Natural killer cell treated with Interleukin-12 subunit alpha and Interleukin-12 subunit beta and Interleukin-15 and Interleukin-18, amount 100 ng/mL, for 72 hours (primary cell): ENCODE measurements around the gene CFAP65. TPM values are rescaled to one million over a fixed set of nuclear protein-coding genes. Genes with fewer than 3 reads are reported as not detected.

ENCODE experiments used
- ATAC-seq, 2 donors: fragments of 150-1000 bp; cut with Tn5 transposase in 1 of 2; sonication (Bioruptor Pico), chemical (Tn5 transposase) in 1 of 2; 2 replicates each; pipeline ENCODE4 v1.10.0; 2021
- DNase-seq: peaks from one replicate; pipeline ENCODE4 v3.0.0; 2022; ENCODE audit warnings: low spot score
- H3K27ac Mint-ChIP-seq, 2 donors: 1 replicate in 1 of 2; 2 replicates in 1 of 2; pipeline ENCODE4 v1.8.0; 2022; ENCODE audit warnings: mixed read lengths in 2 of 2, mild to moderate bottlenecking in 1 of 2, moderate library complexity in 1 of 2
- H3K27me3 Mint-ChIP-seq, 2 donors: 1 replicate in 1 of 2; 2 replicates in 1 of 2; pipeline ENCODE4 v1.8.0; 2022; ENCODE audit warnings: mixed read lengths in 2 of 2
- H3K36me3 Mint-ChIP-seq: one replicate; pipeline ENCODE4 v1.8.0; 2022; ENCODE audit warnings: mixed read lengths
- H3K4me1 Mint-ChIP-seq, 2 donors: 1 replicate in 1 of 2; 2 replicates in 1 of 2; pipeline ENCODE4 v1.8.0; 2022; ENCODE audit warnings: low read depth in 2 of 2, mixed read lengths in 2 of 2, mild to moderate bottlenecking in 1 of 2
- H3K4me3 Mint-ChIP-seq: one replicate; pipeline ENCODE4 v1.8.0; 2022; ENCODE audit warnings: mixed read lengths
- H3K9me3 Mint-ChIP-seq: 2 replicates; pipeline ENCODE4 v1.8.0; 2022; ENCODE audit warnings: mixed read lengths
- total RNA-seq, 2 donors: library from RNA; stranded (reverse); gene quantifications; one replicate each; pipeline ENCODE4 v1.2.3, GENCODE V29; 2022

The CFAP65 gene
- not detected for total RNA-seq

GRCh38 chr2:219041252-219041651 is at the start of gene CFAP65:
Gene CFAP65 (minus strand): TSS chr2:219041516. CDS start chr2:219039048, 2,468 bp downstream.
- Mint-ChIP-seq H3K4me3 (peak within 1 kb of the TSS; percentile 43), H3K9me3 (no peaks in the 10 kb centered on the region), H3K27ac (no peak within 1 kb of the TSS), H3K36me3 (no peaks in the 10 kb centered on the region), H3K27me3 (peaks cover 40 to 70% of the 10 kb centered on the region in 2 donors), H3K4me1 (peaks cover 6 to 9% of the 10 kb centered on the region in 2 donors)
- ATAC-seq = peak in 1 of 2 donors; percentile 37
- no peak for DNase-seq

DNA sequence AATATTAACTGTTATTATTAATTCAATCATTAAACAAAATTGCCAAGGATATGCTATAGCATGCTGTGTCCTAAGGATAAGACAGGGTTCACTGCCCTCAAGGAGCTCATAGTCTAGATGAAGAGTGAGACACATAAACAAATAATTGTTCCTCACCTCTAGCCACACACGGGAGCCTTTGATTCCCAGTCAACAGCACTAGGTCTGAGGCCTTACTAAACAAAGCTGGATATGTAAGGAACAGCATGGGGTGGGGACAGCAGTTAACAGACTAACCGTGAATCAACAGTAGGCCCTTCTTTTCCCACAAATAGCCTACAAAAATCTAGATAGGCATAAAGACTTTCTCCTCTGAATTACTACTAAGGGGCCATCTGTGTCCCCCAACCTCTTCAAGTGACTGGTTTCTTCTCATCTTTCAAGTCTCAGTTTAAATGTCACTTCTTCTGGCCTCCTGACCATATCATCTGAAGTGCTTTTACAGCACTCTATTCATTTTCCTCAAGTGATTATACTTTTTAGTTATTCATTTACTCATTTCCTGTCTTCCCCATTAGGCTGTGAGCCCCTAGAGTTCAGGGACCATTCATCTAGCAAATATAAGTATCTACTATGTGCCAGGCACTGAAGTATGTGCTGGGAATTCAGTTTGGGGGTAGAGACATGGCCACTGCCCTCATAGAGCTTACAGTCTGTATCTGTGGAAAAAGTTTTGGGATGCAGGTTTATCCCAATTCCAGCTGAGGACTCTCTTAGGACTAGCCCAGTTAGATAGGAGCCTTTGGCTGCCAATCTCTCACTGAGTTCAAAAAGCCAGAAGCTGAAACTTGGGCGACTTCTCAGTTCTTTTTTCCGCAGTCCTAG is 49.4 kb upstream of the CFAP65 start:
- no peak overlapping the region for H3K4me3 Mint-ChIP-seq
- H3K9me3 Mint-ChIP-seq = no peaks in the 10 kb centered on the region
- no peak overlapping the region for H3K27ac Mint-ChIP-seq
- no peaks in the 10 kb centered on the region for H3K27me3 Mint-ChIP-seq
- peaks cover 4% of the 10 kb centered on the region for H3K36me3 Mint-ChIP-seq
- H3K4me1 Mint-ChIP-seq = peaks cover under 1 to 3% of the 10 kb centered on the region in 2 donors
- ATAC-seq = no peak
- DNase-seq = no peak

- no peak overlapping the region for H3K4me3 Mint-ChIP-seq
- no peaks in the 10 kb centered on the region for H3K27me3 Mint-ChIP-seq
- ATAC-seq (no peak), DNase-seq (no peak)
- H3K27ac Mint-ChIP-seq = no peak overlapping the region
- peaks cover 4% of the 10 kb centered on the region for H3K36me3 Mint-ChIP-seq
- H3K9me3 Mint-ChIP-seq = no peaks in the 10 kb centered on the region
- peaks cover 10 to 11% of the 10 kb centered on the region in 2 donors for H3K4me1 Mint-ChIP-seq
Measured at GRCh38 chr2:219089330-219089729, 48.0 kb upstream of the CFAP65 start.

- Mint-ChIP-seq H3K27ac (no peak overlapping the region), H3K4me1 (peaks cover 10 to 11% of the 10 kb centered on the region in 2 donors), H3K4me3 (no peak overlapping the region), H3K27me3 (no peaks in the 10 kb centered on the region), H3K36me3 (peaks cover 4% of the 10 kb centered on the region), H3K9me3 (no peaks in the 10 kb centered on the region)
- DNase-seq (no peak), ATAC-seq (no peak)
Measured at GRCh38 chr2:219087848-219088247, 46.5 kb upstream of the CFAP65 start.

- H3K4me3 Mint-ChIP-seq = no peak overlapping the region
- peaks cover 10 to 11% of the 10 kb centered on the region in 2 donors for H3K4me1 Mint-ChIP-seq
- ATAC-seq = no peak
- H3K36me3 Mint-ChIP-seq = peaks cover 4% of the 10 kb centered on the region
- no peaks in the 10 kb centered on the region for H3K9me3 Mint-ChIP-seq
- no peaks in the 10 kb centered on the region for H3K27me3 Mint-ChIP-seq
- DNase-seq = no peak
- no peak overlapping the region for H3K27ac Mint-ChIP-seq
Measured at GRCh38 chr2:219087361-219087760, 46.0 kb upstream of the CFAP65 start.

DNA sequence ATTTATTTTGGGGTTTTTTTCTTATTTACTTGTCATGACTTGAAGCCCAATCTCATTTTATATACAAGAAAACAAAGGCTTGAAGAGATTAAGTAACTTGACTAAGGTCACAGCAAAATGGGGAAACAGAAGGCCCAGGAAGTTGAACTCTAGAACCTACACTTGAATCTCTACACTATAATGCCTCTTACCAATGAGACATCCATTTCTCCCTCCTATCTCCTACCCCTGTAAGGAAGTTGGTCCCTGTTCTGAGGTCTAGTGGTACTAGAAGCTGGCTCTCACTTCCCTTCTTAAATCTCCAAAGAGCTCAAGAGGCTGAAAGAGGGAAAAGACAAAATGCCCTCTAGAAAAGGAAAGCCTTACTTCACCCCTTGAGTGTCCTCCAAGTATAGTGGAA is 44.9 kb upstream of the CFAP65 start:
- no peak overlapping the region for H3K27ac Mint-ChIP-seq
- H3K4me3 Mint-ChIP-seq = no peak overlapping the region

GRCh38 chr2:219084791-219085190 is 43.5 kb upstream of the CFAP65 start:
- Mint-ChIP-seq H3K36me3 (peaks cover 4% of the 10 kb centered on the region), H3K27me3 (no peaks in the 10 kb centered on the region), H3K9me3 (no peaks in the 10 kb centered on the region), H3K27ac (no peak overlapping the region), H3K4me3 (no peak overlapping the region), H3K4me1 (peaks cover 10 to 11% of the 10 kb centered on the region in 2 donors)
- no peak for DNase-seq
- ATAC-seq = no peak

More for the DNA sequence above, 44.9 kb upstream of the CFAP65 start:
- Mint-ChIP-seq H3K4me1 (peaks cover 10 to 11% of the 10 kb centered on the region in 2 donors), H3K9me3 (no peaks in the 10 kb centered on the region), H3K36me3 (peaks cover 4% of the 10 kb centered on the region), H3K27me3 (no peaks in the 10 kb centered on the region)
- no peak for DNase-seq
- no peak for ATAC-seq

DNA sequence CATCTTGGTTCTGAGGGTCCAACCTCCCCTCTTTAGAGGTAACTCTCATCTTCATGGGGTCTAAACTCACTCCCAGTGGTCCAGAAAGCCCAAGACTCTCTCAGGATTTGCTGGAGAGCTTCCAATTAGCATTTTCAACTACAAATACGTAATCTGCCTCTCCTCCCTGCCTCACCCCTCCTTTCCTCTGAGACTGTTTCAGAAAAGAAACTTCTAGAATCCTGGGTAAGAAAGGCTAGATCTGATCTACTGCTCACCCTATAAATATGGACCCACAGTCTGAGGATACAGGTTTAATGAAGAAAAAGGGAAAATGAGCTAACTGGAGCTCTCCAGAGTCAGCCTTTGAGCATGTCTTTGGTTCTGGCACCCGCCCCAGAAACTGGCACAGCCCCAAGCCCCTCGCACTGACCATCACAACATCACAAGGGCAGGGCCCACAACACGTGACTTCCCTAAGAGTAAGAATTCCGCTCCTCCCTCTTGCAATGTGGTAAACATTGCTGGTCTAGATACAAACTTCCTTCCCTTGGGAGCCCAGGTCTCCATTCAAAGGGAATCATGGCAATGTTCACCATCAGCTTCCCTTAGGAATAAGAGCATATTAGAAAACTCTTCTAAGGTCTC is 41.1 kb upstream of the CFAP65 start:
- DNase-seq (no peak), ATAC-seq (no peak)
- Mint-ChIP-seq H3K4me1 (peaks cover 10 to 11% of the 10 kb centered on the region in 2 donors), H3K27me3 (no peaks in the 10 kb centered on the region), H3K9me3 (no peaks in the 10 kb centered on the region), H3K4me3 (no peak overlapping the region), H3K36me3 (no peaks in the 10 kb centered on the region), H3K27ac (no peak overlapping the region)

DNA sequence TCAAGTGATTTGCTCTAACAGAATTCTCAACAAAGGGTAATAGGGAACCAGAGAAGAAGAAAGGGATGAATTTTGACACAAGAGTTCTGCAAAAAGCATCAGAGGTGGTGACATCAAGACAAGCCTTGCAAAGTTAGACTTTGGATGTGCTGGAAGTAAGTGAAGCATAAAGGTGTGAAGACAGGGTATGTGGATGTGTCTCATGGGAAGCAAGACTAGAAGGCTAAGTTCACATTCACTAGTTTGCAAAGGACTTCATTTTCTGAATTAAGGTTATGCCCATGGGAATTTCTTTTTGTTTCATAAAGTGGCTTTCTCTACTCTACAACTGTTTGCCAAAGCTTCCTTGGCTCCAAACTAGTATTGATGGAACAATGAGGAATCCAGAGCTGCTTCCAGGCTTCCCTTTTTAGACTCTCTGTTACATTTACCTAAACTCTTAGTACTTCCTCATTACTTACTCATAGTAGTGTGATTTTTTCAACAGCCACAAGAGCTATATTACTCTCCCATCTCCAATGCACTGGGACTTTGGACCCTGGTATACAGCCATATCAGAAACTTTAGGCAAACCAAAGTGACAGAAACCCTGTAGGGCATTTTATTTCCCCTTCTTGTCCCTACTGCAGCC is 40.5 kb upstream of the CFAP65 start:
- no peak overlapping the region for H3K4me3 Mint-ChIP-seq
- no peaks in the 10 kb centered on the region for H3K9me3 Mint-ChIP-seq
- DNase-seq = no peak
- no peaks in the 10 kb centered on the region for H3K27me3 Mint-ChIP-seq
- no peaks in the 10 kb centered on the region for H3K36me3 Mint-ChIP-seq
- H3K4me1 Mint-ChIP-seq = peaks cover 10 to 11% of the 10 kb centered on the region in 2 donors
- H3K27ac Mint-ChIP-seq = no peak overlapping the region
- ATAC-seq = no peak

GRCh38 chr2:219081096-219081495 is 39.8 kb upstream of the CFAP65 start:
- H3K27me3 Mint-ChIP-seq = no peaks in the 10 kb centered on the region
- H3K4me3 Mint-ChIP-seq = no peak overlapping the region
- no peak for ATAC-seq
- peaks cover 6 to 11% of the 10 kb centered on the region in 2 donors for H3K4me1 Mint-ChIP-seq
- DNase-seq = no peak
- no peaks in the 10 kb centered on the region for H3K36me3 Mint-ChIP-seq
- H3K9me3 Mint-ChIP-seq = no peaks in the 10 kb centered on the region
- H3K27ac Mint-ChIP-seq = no peak overlapping the region

DNA sequence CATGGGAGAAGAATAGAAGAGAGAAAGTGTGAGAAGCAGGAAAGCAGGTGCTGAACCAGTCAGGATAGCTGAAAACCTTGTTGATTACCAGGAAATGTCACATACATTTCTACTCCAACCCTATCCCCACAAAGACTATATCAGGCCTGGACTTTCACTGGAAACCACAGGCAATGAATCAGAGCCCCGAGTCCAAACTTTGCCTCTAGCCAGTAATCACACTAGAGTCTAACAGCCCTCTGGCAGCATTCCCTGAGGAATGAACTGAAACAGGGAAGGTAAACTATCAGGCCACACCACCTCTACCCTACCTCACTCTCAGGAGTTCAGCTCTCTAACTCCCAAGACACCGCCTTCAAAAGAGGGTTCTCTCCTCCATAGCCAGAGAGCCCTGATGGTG is 38.1 kb upstream of the CFAP65 start:
- H3K36me3 Mint-ChIP-seq = no peaks in the 10 kb centered on the region
- no peaks in the 10 kb centered on the region for H3K9me3 Mint-ChIP-seq
- H3K4me1 Mint-ChIP-seq = no peaks in the 10 kb centered on the region
- no peak for ATAC-seq
- no peak overlapping the region for H3K4me3 Mint-ChIP-seq
- DNase-seq = no peak
- no peaks in the 10 kb centered on the region for H3K27me3 Mint-ChIP-seq
- no peak overlapping the region for H3K27ac Mint-ChIP-seq

- H3K9me3 Mint-ChIP-seq = no peaks in the 10 kb centered on the region
Measured at GRCh38 chr2:219078951-219079350, 37.6 kb upstream of the CFAP65 start.

DNA sequence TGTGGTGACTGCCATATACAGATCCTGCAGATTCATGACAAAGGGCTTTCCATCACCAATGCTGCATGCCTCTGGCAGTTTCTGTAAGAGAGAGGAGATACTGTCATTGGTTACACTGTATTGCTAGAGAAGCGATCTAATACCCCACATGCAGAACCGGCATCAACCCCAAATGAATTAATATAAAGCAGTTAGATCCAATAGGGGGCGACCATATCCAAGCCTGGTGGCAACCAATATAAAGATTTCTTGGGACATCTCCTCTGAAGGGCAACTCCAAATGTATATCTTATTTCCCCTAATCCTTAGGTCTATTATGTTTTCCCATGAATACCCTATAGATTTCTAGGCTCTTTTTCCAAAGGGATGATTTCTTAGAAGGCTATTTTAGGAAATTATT is 36.8 kb upstream of the CFAP65 start:
- H3K36me3 Mint-ChIP-seq = no peaks in the 10 kb centered on the region
- no peak for DNase-seq
- no peaks in the 10 kb centered on the region for H3K27me3 Mint-ChIP-seq
- H3K4me3 Mint-ChIP-seq = no peak overlapping the region
- no peak overlapping the region for H3K27ac Mint-ChIP-seq
- ATAC-seq = no peak
- H3K4me1 Mint-ChIP-seq = no peaks in the 10 kb centered on the region
- H3K9me3 Mint-ChIP-seq = no peaks in the 10 kb centered on the region

More at GRCh38 chr2:219078951-219079350, 37.6 kb upstream of the CFAP65 start:
- DNase-seq = no peak
- Mint-ChIP-seq H3K36me3 (no peaks in the 10 kb centered on the region), H3K27ac (no peak overlapping the region), H3K27me3 (no peaks in the 10 kb centered on the region), H3K4me3 (no peak overlapping the region), H3K4me1 (no peaks in the 10 kb centered on the region)
- no peak for ATAC-seq

- Mint-ChIP-seq H3K36me3 (no peaks in the 10 kb centered on the region), H3K4me3 (no peak overlapping the region), H3K27me3 (no peaks in the 10 kb centered on the region), H3K4me1 (no peaks in the 10 kb centered on the region), H3K27ac (no peak overlapping the region), H3K9me3 (no peaks in the 10 kb centered on the region)
- no peak for DNase-seq
- ATAC-seq = no peak
Measured at GRCh38 chr2:219076253-219076652, 34.9 kb upstream of the CFAP65 start.
